Mesodermal cell (in vitro differentiated cells): ENCODE results near the gene TBC1D17.

Experiments used
- H3K27ac ChIP-seq: 2 replicates; pipeline ENCODE4 v1.7.0; 2013; ENCODE audit warnings: mild to moderate bottlenecking, low read depth, low read length, moderate library complexity; ENCODE audit not compliant: severe bottlenecking
- H3K36me3 ChIP-seq: 2 replicates; pipeline ENCODE4 v1.7.1; 2013; ENCODE audit warnings: mild to moderate bottlenecking, low read length, moderate library complexity; ENCODE audit not compliant: control insufficient read depth, insufficient read depth
- H3K4me1 ChIP-seq: one replicate; pipeline ENCODE4 v1.7.1; 2013; ENCODE audit warnings: mild to moderate bottlenecking, low read length; ENCODE audit not compliant: insufficient read depth, control insufficient read depth, poor library complexity, severe bottlenecking
- H3K4me3 ChIP-seq: 2 replicates; pipeline ENCODE4 v1.7.0; 2013; ENCODE audit warnings: low read length, control low read depth, mild to moderate bottlenecking; ENCODE audit not compliant: insufficient read depth, poor library complexity, severe bottlenecking; ENCODE audit errors: extremely low read depth
- H3K9me3 ChIP-seq: 2 replicates; pipeline ENCODE4 v1.7.1; 2013; ENCODE audit warnings: mild to moderate bottlenecking, low read length, moderate library complexity; ENCODE audit not compliant: control insufficient read depth
- WGBS, 2 experiments: methylation state at CpG; one replicate each; pipeline ENCODE4 v1.1.5; 2013; ENCODE audit warnings: missing lambda C conversion rate in 2 of 2; ENCODE audit not compliant: insufficient coverage in 2 of 2; 5-methylcytosine and 5-hydroxymethylcytosine counted together

Gene TBC1D17

GRCh38 chr19:49848938-49849337 lies 28.6 kb upstream of the TBC1D17 start:
- H3K9me3 ChIP-seq, result peaks cover 9% of the 10 kb centered on the region
- WGBS, 2 experiments, result 80 to 100% methylated on average over 1 of the region's 3 CpGs
- H3K4me3 ChIP-seq, result no peak overlapping the region
- peaks cover 30% of the 10 kb centered on the region for H3K36me3 ChIP-seq
- H3K4me1 ChIP-seq, result peaks cover 13% of the 10 kb centered on the region
- H3K27ac ChIP-seq, result no peak overlapping the region

- WGBS, 2 experiments, result 91 to 93% methylated on average over 15 of the region's 15 CpGs
- Histone ChIP-seq H3K4me1 (peaks cover 13% of the 10 kb centered on the region), H3K9me3 (peaks cover 9% of the 10 kb centered on the region), H3K27ac (no peak overlapping the region), H3K36me3 (peaks cover 37% of the 10 kb centered on the region), H3K4me3 (peak overlapping the region; percentile 76)
These were observed 27.9 kb upstream of the TBC1D17 start for GRCh38 chr19:49849433-49850220.

- WGBS, 2 experiments, result 74 to 93% methylated on average over 3 to 7 of the region's 12 CpGs
- H3K4me3 ChIP-seq, result peak overlapping the region; percentile 76
- peaks cover 13% of the 10 kb centered on the region for H3K4me1 ChIP-seq
- peaks cover 41% of the 10 kb centered on the region for H3K36me3 ChIP-seq
- H3K9me3 ChIP-seq, result peaks cover 9% of the 10 kb centered on the region
- peak overlapping the region; percentile 100 for H3K27ac ChIP-seq
These were observed 27.3 kb upstream of the TBC1D17 start for GRCh38 chr19:49850221-49850486.

DNA sequence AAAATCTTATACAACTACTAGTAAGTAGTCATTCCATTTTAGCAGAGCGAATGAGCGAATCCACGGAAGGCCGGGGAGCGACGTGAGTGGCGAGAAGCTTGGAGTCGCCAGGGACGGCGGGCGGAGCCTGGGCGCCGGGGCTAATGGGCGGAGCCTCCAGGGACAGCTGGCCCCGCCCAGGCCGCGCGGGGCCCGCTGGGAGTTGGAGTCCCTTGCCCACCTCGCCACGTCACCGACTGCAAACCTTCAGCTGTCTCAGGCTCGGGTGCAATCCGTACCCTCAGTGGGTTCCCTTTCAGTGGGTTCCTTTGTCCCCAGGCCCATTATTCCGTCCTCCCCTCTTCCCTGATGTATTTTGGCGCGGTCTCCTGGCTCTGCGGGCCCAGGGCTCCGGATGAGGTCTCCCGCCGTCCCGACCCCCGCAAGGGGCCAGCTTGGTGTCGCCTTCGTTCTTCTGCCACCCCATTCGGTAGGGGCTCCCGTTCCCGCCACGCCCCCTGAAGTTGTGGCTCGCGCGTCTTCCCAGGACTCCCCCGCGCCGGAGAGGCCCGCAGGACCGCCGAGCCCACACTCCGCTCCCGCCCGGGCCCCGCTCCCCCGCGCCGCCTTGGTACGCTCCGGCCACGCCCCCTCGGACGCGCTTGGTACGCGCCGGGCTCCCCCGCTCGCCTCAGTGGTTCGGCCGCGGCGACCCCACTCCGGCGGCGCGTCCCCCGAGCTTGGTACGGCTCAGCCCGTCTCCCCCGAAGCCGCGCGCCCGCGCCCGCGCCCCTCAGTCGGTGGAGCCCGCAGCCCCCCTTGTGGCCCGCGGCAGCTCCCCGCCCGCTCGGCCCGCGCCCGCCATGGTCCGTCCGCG lies 26.8 kb upstream of the TBC1D17 start, which contains the start of gene PTOV1:
TSS of gene PTOV1 (plus strand) at position 673 of the 856 bp plus-strand sequence.
- Histone ChIP-seq H3K9me3 (peaks cover 9% of the 10 kb centered on the region), H3K4me3 (peak within 1 kb of the TSS; percentile 76), H3K27ac (peak within 1 kb of the TSS; percentile 100), H3K4me1 (peaks cover 13% of the 10 kb centered on the region), H3K36me3 (peaks cover 47% of the 10 kb centered on the region)
- WGBS, 2 experiments, result 2 to 8% methylated on average over 61 to 88 of the region's 98 CpGs

DNA sequence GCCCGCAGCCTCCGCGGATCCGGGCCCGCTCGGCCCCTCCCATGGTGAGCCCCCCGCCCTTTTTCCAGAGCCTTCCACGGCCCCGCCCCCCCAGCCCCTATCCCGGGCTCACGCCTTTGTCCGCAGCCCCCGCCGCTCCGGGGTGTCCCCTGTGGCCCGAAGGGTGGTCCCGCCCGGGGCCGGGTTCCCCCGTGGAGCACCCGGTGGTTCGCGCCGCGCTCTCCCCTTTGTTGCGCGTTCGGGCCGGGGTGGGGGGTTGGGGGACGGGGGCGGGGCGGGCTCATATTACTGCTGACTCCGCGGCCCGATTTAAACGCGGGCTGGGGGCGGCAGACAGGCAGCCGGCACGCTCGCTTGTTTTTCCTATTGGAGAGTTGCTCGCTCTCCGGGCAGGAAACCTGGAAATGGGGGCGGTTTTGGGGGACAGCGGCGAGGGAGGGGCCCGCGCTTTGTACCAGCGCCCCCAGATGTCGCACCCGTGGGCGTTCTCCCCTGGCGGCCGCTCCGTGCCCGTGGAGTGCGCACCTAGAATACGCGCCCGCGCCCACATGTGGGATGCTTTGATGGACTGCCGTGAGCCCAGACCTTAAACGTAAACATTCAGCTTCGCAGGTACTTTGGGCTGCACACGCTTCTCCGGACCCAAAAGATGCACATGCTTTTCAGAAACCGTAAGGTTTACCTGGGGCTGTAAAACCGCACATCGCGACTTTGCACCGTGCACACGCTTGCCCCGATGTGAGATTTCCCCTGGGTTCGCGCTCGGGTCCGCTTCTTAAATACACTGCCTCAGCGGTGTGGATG lies 25.8 kb upstream of the TBC1D17 start:
- Histone ChIP-seq H3K9me3 (peaks cover 9% of the 10 kb centered on the region), H3K36me3 (peaks cover 56% of the 10 kb centered on the region), H3K4me3 (peak overlapping the region; percentile 76), H3K4me1 (peaks cover 13% of the 10 kb centered on the region), H3K27ac (peak overlapping the region; percentile 100)
- 2 to 4% methylated on average over 43 to 51 of the region's 78 CpGs for WGBS, 2 experiments

DNA sequence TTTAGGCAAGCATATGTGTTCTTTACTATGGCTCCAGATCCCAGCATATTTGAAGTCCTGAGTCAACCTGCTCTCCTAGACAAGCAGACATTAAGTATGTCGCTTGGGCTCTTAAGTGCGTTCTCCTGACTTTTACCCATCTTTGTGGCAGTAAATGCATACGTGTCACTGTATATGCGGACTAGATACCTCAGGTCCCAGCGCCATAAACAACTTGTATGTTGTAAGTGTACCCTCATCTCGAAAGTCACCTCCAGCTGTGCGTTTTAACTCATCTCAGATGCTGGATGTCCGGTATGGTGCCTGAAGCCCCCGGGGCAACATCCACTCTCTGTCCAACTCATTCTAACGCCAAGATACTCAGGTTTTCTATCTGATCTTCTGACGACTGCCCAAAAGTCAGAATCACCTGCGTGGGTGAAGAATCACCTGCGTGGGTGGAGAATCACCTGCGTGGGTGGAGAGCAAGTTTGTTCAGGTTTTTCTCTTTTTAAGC lies 24.8 kb upstream of the TBC1D17 start:
- Histone ChIP-seq H3K27ac (no peak overlapping the region), H3K4me1 (peaks cover 13% of the 10 kb centered on the region), H3K4me3 (peak overlapping the region; percentile 76), H3K36me3 (peaks cover 65% of the 10 kb centered on the region), H3K9me3 (peaks cover 9% of the 10 kb centered on the region)
- 94 to 95% methylated on average over 10 of the region's 14 CpGs for WGBS, 2 experiments

- Histone ChIP-seq H3K4me3 (no peak overlapping the region), H3K9me3 (peaks cover 3% of the 10 kb centered on the region), H3K27ac (no peak overlapping the region), H3K36me3 (peaks cover 70% of the 10 kb centered on the region), H3K4me1 (peaks cover 13% of the 10 kb centered on the region)
- WGBS, 2 experiments, result 90% methylated on average over 9 to 10 of the region's 10 CpGs
These were observed 23.6 kb upstream of the TBC1D17 start for GRCh38 chr19:49853852-49854377.

DNA sequence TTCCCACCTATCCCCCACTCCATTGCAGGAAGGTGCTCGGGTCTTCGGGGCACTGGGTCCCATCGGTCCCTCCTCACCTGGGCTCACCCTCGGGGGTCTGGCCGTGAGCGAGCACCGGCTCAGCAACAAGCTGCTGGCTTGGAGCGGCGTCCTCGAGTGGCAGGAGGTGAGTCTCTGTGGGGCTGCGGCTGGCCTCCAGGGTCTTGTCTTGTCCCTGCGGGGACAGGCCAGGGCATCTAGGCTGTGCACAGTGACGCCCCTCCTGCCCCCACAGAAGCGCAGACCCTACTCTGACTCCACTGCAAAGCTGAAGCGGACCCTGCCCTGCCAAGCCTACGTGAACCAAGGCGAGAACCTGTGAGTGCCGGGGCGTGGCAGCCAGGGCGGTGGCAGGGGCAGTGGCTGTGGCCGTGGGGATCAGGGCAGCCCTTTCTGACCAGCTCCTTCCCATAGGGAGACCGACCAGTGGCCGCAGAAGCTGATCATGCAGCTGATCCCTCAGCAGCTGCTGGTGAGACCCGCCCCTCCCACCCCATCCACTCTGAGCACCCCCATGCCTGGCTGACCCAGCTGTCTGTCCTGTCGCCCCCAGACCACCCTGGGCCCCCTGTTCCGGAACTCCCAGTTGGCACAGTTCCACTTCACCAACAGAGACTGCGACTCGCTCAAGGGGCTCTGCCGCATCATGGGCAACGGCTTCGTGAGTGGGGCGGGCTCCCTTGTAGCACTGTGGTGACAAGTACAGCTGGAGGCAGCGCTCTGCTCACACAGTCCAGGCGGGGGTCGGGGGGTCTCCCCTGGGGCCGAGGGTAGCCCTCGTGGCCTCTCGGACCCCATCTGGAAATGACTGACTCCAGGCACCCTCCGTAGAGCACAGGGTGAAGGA lies 22.9 kb upstream of the TBC1D17 start:
- peaks cover 13% of the 10 kb centered on the region for H3K4me1 ChIP-seq
- H3K9me3 ChIP-seq, result no peaks in the 10 kb centered on the region
- no peak overlapping the region for H3K27ac ChIP-seq
- H3K4me3 ChIP-seq, result no peak overlapping the region
- peaks cover 66% of the 10 kb centered on the region for H3K36me3 ChIP-seq
- 96% methylated on average over 37 to 38 of the region's 39 CpGs for WGBS, 2 experiments

- Histone ChIP-seq H3K4me3 (no peak overlapping the region), H3K9me3 (no peaks in the 10 kb centered on the region), H3K36me3 (peaks cover 64% of the 10 kb centered on the region), H3K27ac (no peak overlapping the region), H3K4me1 (peaks cover 13% of the 10 kb centered on the region)
- WGBS, 2 experiments, result 95 to 96% methylated on average over 9 to 12 of the region's 12 CpGs
These were observed 22.2 kb upstream of the TBC1D17 start for GRCh38 chr19:49855277-49855675.
